Ureter (tissue), 1 donor: ENCODE measurements around the gene FNDC11. TPM values are rescaled to one million over a fixed set of nuclear protein-coding genes. Genes with fewer than 3 reads are reported as not detected.
"Not testable (repeated sequence)": the region's sequence is repeated elsewhere in the genome, so short reads cannot be mapped to it uniquely, and the experiment has no call there.

Experiments
- DNase-seq: peaks from one replicate; pipeline ENCODE4 v3.0.0-alpha.2; 2020; ENCODE audit warnings: low spot score
- total RNA-seq: library from RNA; stranded (reverse); gene quantifications from one replicate; pipeline ENCODE4 v1.2.4, GENCODE V29; 2023
- donor health status: DM: yes; HTN: yes; CAD: no.

The FNDC11 gene
- total RNA-seq, 1 donor from 2014 or later: 1.6 TPM

- DNase-seq: peak; percentile 92
Measured at GRCh38 chr20:63553251-63553932, 567 bp upstream of the FNDC11 start.

GRCh38 chr20:63554361-63555278, 661 bp downstream of the FNDC11 start:
- DNase-seq: no peak

GRCh38 chr20:63555661-63556381, 1.9 kb downstream of the FNDC11 start:
- no peak for DNase-seq

GRCh38 chr20:63556873-63557478, 3.0 kb downstream of the FNDC11 start:
- DNase-seq: no peak

GRCh38 chr20:63557481-63557891, 3.5 kb downstream of the FNDC11 start:
- no peak for DNase-seq

GRCh38 chr20:63558804-63559484, 5.0 kb downstream of the FNDC11 start:
- no peak for DNase-seq

GRCh38 chr20:63559485-63560332, 5.8 kb downstream of the FNDC11 start:
- not testable (repeated sequence) for DNase-seq

GRCh38 chr20:63560333-63560805, 6.4 kb downstream of the FNDC11 start:
- no peak for DNase-seq

- no peak for DNase-seq
Measured at GRCh38 chr20:63560856-63561609, 7.1 kb downstream of the FNDC11 start.

- no peak for DNase-seq
Measured at GRCh38 chr20:63561624-63562396, 7.9 kb downstream of the FNDC11 start.

- DNase-seq: no peak
Measured at GRCh38 chr20:63562461-63563224, 8.7 kb downstream of the FNDC11 start.

GRCh38 chr20:63563225-63563935, 9.4 kb downstream of the FNDC11 start:
- no peak for DNase-seq

- no peak for DNase-seq
Measured at GRCh38 chr20:63564036-63564810, 10.3 kb downstream of the FNDC11 start.

- DNase-seq: no peak
Measured at GRCh38 chr20:63565021-63565698, 11.2 kb downstream of the FNDC11 start.

GRCh38 chr20:63565699-63566335, 11.9 kb downstream of the FNDC11 start:
- no peak for DNase-seq
